SK-N-SH (cell line): Measurements from ENCODE around the gene SYNGR2. TPM values are rescaled to one million over a fixed set of nuclear protein-coding genes. Genes with fewer than 3 reads are reported as not detected.

Experiments
- CTCF ChIA-PET: fragments of 300-600, 350-600 bp; formaldehyde crosslinking; extraction: SDS; loops from one replicate; lab custom pipeline; 2021; lab: Yijun Ruan, JAX
- POLR2A ChIA-PET: fragments of 350-600 bp; sonication (Branson Sonifier 250); formaldehyde crosslinking; extraction: SDS; loops from one replicate; lab custom pipeline; 2020; ENCODE audit warnings: antibody characterized with exemption, inconsistent platforms; lab: Yijun Ruan, JAX
- DNase-seq: peaks from one replicate; pipeline ENCODE4 v3.0.0; 2012
- H2AFZ ChIP-seq: fragments of 200-600 bp; sonication (generic); 2 replicates; pipeline ENCODE4 v1.8.1; 2016; ENCODE audit warnings: antibody characterized with exemption, mild to moderate bottlenecking, low read depth
- H3F3A ChIP-seq: fragments of 200-600 bp; sonication (generic); replicated peaks from 2 replicates; pipeline ENCODE3; 2016; ENCODE audit warnings: antibody characterized with exemption, mild to moderate bottlenecking; ENCODE audit not compliant: insufficient read depth
- H3K27ac ChIP-seq, 2 experiments: fragments of 200-500 bp in 1 of 2; fragments of 200-600 bp in 1 of 2; sonication (Bioruptor generic) in 1 of 2; sonication (generic), shearing (Covaris generic) in 1 of 2; 2 replicates each; pipeline versions ENCODE4 v1.5.1 to v1.6.1; 2014 to 2016; ENCODE audit warnings: low read depth in 2 of 2, inconsistent platforms in 1 of 2, low read length in 1 of 2, mild to moderate bottlenecking in 1 of 2, mixed read lengths in 1 of 2
- H3K27me3 ChIP-seq: fragments of 200-600 bp; sonication (generic), shearing (Covaris generic); 2 replicates; pipeline ENCODE4 v1.6.1; 2016; ENCODE audit warnings: mixed run types; ENCODE audit not compliant: insufficient read depth
- H3K36me3 ChIP-seq, 2 experiments: fragments of 200-500 bp in 1 of 2; fragments of 200-600 bp in 1 of 2; sonication (Bioruptor generic) in 1 of 2; sonication (generic) in 1 of 2; replicated peaks in 1 of 2; 2 replicates each; pipeline versions ENCODE3 to v1.5.1; 2014 to 2016; ENCODE audit warnings: low read length in 1 of 2, mild to moderate bottlenecking in 1 of 2; ENCODE audit not compliant: insufficient read depth in 2 of 2, control insufficient read depth in 1 of 2
- H3K4me1 ChIP-seq, 2 experiments: fragments of 200-500 bp in 1 of 2; fragments of 200-600 bp in 1 of 2; sonication (Bioruptor generic) in 1 of 2; sonication (generic), shearing (Covaris generic) in 1 of 2; 2 replicates each; pipeline versions ENCODE4 v1.5.1 to v1.6.1; 2014 to 2016; ENCODE audit warnings: low read depth in 1 of 2, low read length in 1 of 2, mixed run types in 1 of 2; ENCODE audit not compliant: insufficient read depth in 2 of 2, control insufficient read depth in 1 of 2
- H3K4me2 ChIP-seq: fragments of 200-600 bp; sonication (generic), shearing (Covaris generic); 2 replicates; pipeline ENCODE4 v1.6.1; 2017; ENCODE audit warnings: mixed run types
- H3K4me3 ChIP-seq, 2 experiments: fragments of 200-500 bp in 1 of 2; fragments of 200-600 bp in 1 of 2; sonication (Bioruptor generic) in 1 of 2; sonication (generic), shearing (Covaris generic) in 1 of 2; 2 replicates each; pipeline versions ENCODE4 v1.5.1 to v1.8.1; 2014 to 2016; ENCODE audit warnings: low read depth in 2 of 2, inconsistent platforms in 1 of 2, low read length in 1 of 2, mild to moderate bottlenecking in 1 of 2, mixed read lengths in 1 of 2, moderate library complexity in 1 of 2
- H3K79me2 ChIP-seq: fragments of 200-600 bp; sonication (generic); 2 replicates; pipeline ENCODE4 v1.8.1; 2017; ENCODE audit warnings: mild to moderate bottlenecking; ENCODE audit not compliant: insufficient read depth
- H3K9ac ChIP-seq: fragments of 200-600 bp; sonication (generic); 2 replicates; pipeline ENCODE4 v1.6.1; 2017; ENCODE audit warnings: mixed run types
- H3K9me2 ChIP-seq: fragments of 200-600 bp; sonication (generic); 2 replicates; pipeline ENCODE4 v1.6.1; 2017; ENCODE audit warnings: mixed run types
- H3K9me3 ChIP-seq: fragments of 200-600 bp; sonication (generic); 2 replicates; pipeline ENCODE4 v1.6.1; 2017; ENCODE audit warnings: mixed run types, mild to moderate bottlenecking, moderate library complexity
- H4K20me1 ChIP-seq: fragments of 200-600 bp; sonication (generic); 2 replicates; pipeline ENCODE4 v1.6.1; 2017; ENCODE audit warnings: mild to moderate bottlenecking, mixed run types; ENCODE audit not compliant: insufficient read depth
- CHD2 ChIP-seq: fragments of 150-350 bp; IDR thresholded peaks from 2 replicates; pipeline ENCODE4 v1.6.1; 2018; ENCODE audit warnings: low read length; ENCODE audit not compliant: partially characterized antibody
- ELF1 ChIP-seq: IDR thresholded peaks from 2 replicates; pipeline ENCODE4 v1.4.0; 2012
- EP300 ChIP-seq, 2 experiments: IDR thresholded peaks; 2 replicates each; pipeline versions ENCODE4 v1.4.0 to v1.6.1; 2012; ENCODE audit warnings: borderline replicate concordance in 1 of 2, low read depth in 1 of 2, low read length in 1 of 2
- FOXJ3 ChIP-seq: sonication (generic); formaldehyde crosslinking; IDR thresholded peaks from 2 replicates; pipeline ENCODE4 v1.5.1; 2020; ENCODE audit warnings: mild to moderate bottlenecking, missing genetic modification reagents
- FOXM1 ChIP-seq: IDR thresholded peaks from 2 replicates; pipeline ENCODE4 v1.4.0; 2012; ENCODE audit warnings: low read depth, mild to moderate bottlenecking
- JUND ChIP-seq: IDR thresholded peaks from 2 replicates; pipeline ENCODE4 v1.4.0; 2012
- MEF2A ChIP-seq: IDR thresholded peaks from 2 replicates; pipeline ENCODE4 v1.4.0; 2012; ENCODE audit warnings: low read depth, borderline replicate concordance
- MXI1 ChIP-seq: IDR thresholded peaks from 2 replicates; pipeline ENCODE4 v1.6.1; 2012; ENCODE audit warnings: mild to moderate bottlenecking, low read depth, low read length, improper control_type of control experiment
- NFIC ChIP-seq: IDR thresholded peaks from 2 replicates; pipeline ENCODE4 v1.4.0; 2012; ENCODE audit warnings: borderline replicate concordance
- NRF1 ChIP-seq: IDR thresholded peaks from 2 replicates; pipeline ENCODE4 v1.6.1; 2012; ENCODE audit warnings: low read depth, mild to moderate bottlenecking, low read length
- RAD21 ChIP-seq: IDR thresholded peaks from 2 replicates; pipeline ENCODE4 v1.6.1; 2012; ENCODE audit warnings: mild to moderate bottlenecking, low read length
- RFX5 ChIP-seq: IDR thresholded peaks from 2 replicates; pipeline ENCODE4 v1.6.1; 2012; ENCODE audit warnings: mild to moderate bottlenecking, improper control_type of control experiment, low read length
- SIN3A ChIP-seq: IDR thresholded peaks from 2 replicates; pipeline ENCODE4 v1.6.1; 2012; ENCODE audit warnings: low read depth, mild to moderate bottlenecking, low read length, moderate library complexity, borderline replicate concordance
- SMC3 ChIP-seq: IDR thresholded peaks from 2 replicates; pipeline ENCODE4 v1.6.1; 2012; ENCODE audit warnings: low read depth, low read length, improper control_type of control experiment
- TAF1 ChIP-seq: IDR thresholded peaks from 2 replicates; pipeline ENCODE4 v1.6.1; 2012; ENCODE audit warnings: low read depth, mild to moderate bottlenecking, low read length, moderate library complexity, borderline replicate concordance
- TCF12 ChIP-seq: IDR thresholded peaks from 2 replicates; pipeline ENCODE4 v1.4.0; 2012
- WGBS: methylation state at CpG from one replicate; pipeline ENCODE4 v1.1.6; 2017; ENCODE audit warnings: low lambda C conversion rate; 5-methylcytosine and 5-hydroxymethylcytosine counted together
- polyA plus RNA-seq, 3 experiments: library from polyadenylated mRNA; depleted of rRNA; stranded (reverse); fragments of >200 nt; gene quantifications; 2 replicates each; pipeline ENCODE4 v1.2.3, GENCODE V29; 2012
- TF ChIP-seq, protein P1 (sequence below): IDR thresholded peaks from 2 replicates; pipeline ENCODE4; 2012
- TF ChIP-seq, protein P2 (sequence below): fragments of 150-350 bp; IDR thresholded peaks from 2 replicates; pipeline ENCODE4 v1.6.1; 2016; ENCODE audit warnings: mild to moderate bottlenecking, low read depth, low read length
- TF ChIP-seq, protein P3 (sequence below): IDR thresholded peaks from 2 replicates; pipeline ENCODE4 v1.6.1; 2012; ENCODE audit warnings: mild to moderate bottlenecking, low read depth, low read length, moderate library complexity
- TF ChIP-seq, protein P4 (sequence below): IDR thresholded peaks from 2 replicates; pipeline ENCODE4 v1.4.0; 2012; ENCODE audit warnings: low read depth, borderline replicate concordance

Gene SYNGR2
- polyA plus RNA-seq, 1 of the 3 experiments (the other 2 are of a cell fraction): 181 TPM

GRCh38 chr17:78125976-78126894 is 42.1 kb upstream of the SYNGR2 start:
- Histone ChIP-seq H3F3A (no peaks in the 10 kb centered on the region), H3K9ac (no peak overlapping the region), H3K36me3 (no peaks in the 10 kb centered on the region), H3K4me2 (no peak overlapping the region), H3K79me2 (no peaks in the 10 kb centered on the region), H2AFZ (no peak overlapping the region), H3K27ac (peak overlapping the region in 1 of 2 experiments; percentile 67; a peak in 2 of 4 replicates), H3K27me3 (peaks cover 3% of the 10 kb centered on the region; the same call in 1 of the 2 replicates), H3K9me2 (no peaks in the 10 kb centered on the region), H4K20me1 (no peaks in the 10 kb centered on the region), H3K9me3 (no peaks in the 10 kb centered on the region), H3K4me3 (no peak overlapping the region), H3K4me1 (peaks cover 4 to 39% of the 10 kb centered on the region in 2 experiments; a peak in 1 of 4 replicates)
- CTCF ChIA-PET: interaction anchor here (0.9 to 8.0 kb wide), 7 partner anchors 8 to 125 kb away, joined by 3 to 100 read pairs (median 7); no protein-coding TSS in a partner anchor
- POLR2A ChIA-PET: no interaction called here
- 84% methylated on average over 10 of the region's 25 CpGs for WGBS
- DNase-seq: peak; percentile 89
- no peak for TF ChIP-seq CHD2
- no peak for TF ChIP-seq MXI1
- TF ChIP-seq NFIC: no peak
- no peak for TF ChIP-seq JUND
- TF ChIP-seq TAF1: no peak
- TF ChIP-seq MEF2A: no peak
- TF ChIP-seq NRF1: no peak
- TF ChIP-seq RFX5: no peak
- TF ChIP-seq RAD21: no peak
- TF ChIP-seq, protein P1, sequence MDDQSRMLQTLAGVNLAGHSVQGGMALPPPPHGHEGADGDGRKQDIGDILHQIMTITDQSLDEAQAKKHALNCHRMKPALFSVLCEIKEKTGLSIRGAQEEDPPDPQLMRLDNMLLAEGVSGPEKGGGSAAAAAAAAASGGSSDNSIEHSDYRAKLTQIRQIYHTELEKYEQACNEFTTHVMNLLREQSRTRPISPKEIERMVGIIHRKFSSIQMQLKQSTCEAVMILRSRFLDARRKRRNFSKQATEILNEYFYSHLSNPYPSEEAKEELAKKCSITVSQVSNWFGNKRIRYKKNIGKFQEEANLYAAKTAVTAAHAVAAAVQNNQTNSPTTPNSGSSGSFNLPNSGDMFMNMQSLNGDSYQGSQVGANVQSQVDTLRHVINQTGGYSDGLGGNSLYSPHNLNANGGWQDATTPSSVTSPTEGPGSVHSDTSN: no peak
- TF ChIP-seq FOXM1: no peak
- TF ChIP-seq SMC3: no peak
- no peak for TF ChIP-seq EP300 (IDR thresholded peaks at IDR 0.05; ENCODE audit: borderline replicate concordance in 1 of 2, low read depth in 1 of 2, low read length in 1 of 2)
- no peak for TF ChIP-seq ELF1
- TF ChIP-seq FOXJ3 (CRISPR knock-in tag): no peak
- TF ChIP-seq, protein P2, sequence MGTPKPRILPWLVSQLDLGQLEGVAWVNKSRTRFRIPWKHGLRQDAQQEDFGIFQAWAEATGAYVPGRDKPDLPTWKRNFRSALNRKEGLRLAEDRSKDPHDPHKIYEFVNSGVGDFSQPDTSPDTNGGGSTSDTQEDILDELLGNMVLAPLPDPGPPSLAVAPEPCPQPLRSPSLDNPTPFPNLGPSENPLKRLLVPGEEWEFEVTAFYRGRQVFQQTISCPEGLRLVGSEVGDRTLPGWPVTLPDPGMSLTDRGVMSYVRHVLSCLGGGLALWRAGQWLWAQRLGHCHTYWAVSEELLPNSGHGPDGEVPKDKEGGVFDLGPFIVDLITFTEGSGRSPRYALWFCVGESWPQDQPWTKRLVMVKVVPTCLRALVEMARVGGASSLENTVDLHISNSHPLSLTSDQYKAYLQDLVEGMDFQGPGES: no peak
- TF ChIP-seq, protein P3, sequence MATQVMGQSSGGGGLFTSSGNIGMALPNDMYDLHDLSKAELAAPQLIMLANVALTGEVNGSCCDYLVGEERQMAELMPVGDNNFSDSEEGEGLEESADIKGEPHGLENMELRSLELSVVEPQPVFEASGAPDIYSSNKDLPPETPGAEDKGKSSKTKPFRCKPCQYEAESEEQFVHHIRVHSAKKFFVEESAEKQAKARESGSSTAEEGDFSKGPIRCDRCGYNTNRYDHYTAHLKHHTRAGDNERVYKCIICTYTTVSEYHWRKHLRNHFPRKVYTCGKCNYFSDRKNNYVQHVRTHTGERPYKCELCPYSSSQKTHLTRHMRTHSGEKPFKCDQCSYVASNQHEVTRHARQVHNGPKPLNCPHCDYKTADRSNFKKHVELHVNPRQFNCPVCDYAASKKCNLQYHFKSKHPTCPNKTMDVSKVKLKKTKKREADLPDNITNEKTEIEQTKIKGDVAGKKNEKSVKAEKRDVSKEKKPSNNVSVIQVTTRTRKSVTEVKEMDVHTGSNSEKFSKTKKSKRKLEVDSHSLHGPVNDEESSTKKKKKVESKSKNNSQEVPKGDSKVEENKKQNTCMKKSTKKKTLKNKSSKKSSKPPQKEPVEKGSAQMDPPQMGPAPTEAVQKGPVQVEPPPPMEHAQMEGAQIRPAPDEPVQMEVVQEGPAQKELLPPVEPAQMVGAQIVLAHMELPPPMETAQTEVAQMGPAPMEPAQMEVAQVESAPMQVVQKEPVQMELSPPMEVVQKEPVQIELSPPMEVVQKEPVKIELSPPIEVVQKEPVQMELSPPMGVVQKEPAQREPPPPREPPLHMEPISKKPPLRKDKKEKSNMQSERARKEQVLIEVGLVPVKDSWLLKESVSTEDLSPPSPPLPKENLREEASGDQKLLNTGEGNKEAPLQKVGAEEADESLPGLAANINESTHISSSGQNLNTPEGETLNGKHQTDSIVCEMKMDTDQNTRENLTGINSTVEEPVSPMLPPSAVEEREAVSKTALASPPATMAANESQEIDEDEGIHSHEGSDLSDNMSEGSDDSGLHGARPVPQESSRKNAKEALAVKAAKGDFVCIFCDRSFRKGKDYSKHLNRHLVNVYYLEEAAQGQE: no peak
- no peak for TF ChIP-seq SIN3A
- no peak for TF ChIP-seq TCF12
- TF ChIP-seq, protein P4, sequence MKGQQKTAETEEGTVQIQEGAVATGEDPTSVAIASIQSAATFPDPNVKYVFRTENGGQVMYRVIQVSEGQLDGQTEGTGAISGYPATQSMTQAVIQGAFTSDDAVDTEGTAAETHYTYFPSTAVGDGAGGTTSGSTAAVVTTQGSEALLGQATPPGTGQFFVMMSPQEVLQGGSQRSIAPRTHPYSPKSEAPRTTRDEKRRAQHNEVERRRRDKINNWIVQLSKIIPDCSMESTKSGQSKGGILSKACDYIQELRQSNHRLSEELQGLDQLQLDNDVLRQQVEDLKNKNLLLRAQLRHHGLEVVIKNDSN: no peak
- TF ChIP-seq, all 33 proteins: peak for 0
